ENCODE results near the gene ITPK1.

DNA sequence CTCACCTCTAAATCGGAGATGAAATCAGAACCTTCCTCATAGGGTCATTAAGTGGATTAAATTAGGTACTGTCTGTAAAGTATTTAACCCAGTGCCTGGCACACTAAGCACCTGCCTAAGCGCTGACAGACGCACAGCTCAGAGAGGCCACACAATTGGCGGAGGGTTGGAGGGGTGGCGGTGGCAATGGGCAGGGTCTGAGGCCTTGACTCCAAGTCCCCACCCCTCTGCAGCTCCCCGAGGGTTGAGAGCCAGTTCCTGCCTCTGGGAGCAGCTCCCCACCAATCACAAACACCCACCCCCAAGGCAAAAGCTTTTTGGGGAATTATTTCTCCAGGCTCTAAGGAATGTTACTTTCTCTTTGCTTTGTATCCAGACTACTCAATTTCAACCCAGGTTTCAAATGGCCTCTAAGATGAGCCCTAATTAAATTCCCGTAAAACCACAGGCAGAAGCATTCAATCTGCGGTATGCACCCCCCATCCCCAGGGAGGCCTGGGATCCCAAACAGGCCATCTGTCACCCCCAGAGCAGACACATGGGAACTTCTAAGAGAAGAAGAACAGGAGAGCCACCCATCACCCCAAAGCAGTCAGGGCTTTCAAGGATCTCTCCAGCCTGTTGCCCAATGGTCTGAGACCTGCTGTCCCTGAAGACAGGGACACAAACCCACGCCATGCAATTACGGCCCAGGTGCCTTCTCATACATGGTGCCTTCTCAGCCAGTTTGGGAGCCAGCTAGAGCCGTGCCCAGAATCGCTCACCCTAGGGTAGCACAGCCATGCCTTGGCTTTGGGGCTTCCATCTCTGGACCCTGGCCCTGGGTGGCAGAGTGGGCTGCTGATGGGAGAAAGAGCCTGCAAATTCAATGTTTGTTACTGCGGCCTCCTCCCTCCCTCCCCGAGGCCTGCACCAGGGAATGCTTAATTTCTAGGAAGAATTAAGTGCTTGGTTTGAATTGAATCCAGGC lies 126.7 kb downstream of the ITPK1 start:
- TF ChIP-seq, protein P1, sequence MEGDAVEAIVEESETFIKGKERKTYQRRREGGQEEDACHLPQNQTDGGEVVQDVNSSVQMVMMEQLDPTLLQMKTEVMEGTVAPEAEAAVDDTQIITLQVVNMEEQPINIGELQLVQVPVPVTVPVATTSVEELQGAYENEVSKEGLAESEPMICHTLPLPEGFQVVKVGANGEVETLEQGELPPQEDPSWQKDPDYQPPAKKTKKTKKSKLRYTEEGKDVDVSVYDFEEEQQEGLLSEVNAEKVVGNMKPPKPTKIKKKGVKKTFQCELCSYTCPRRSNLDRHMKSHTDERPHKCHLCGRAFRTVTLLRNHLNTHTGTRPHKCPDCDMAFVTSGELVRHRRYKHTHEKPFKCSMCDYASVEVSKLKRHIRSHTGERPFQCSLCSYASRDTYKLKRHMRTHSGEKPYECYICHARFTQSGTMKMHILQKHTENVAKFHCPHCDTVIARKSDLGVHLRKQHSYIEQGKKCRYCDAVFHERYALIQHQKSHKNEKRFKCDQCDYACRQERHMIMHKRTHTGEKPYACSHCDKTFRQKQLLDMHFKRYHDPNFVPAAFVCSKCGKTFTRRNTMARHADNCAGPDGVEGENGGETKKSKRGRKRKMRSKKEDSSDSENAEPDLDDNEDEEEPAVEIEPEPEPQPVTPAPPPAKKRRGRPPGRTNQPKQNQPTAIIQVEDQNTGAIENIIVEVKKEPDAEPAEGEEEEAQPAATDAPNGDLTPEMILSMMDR (IDR thresholded peaks at IDR 0.05; ENCODE audit: borderline replicate concordance, extremely low read depth, low read length, poor library complexity, severe bottlenecking), result no peak
- TF ChIP-seq EZH2 (IDR thresholded peaks at IDR 0.05; ENCODE audit: borderline replicate concordance, low read depth, low read length, severe bottlenecking), result no peak

Data from DND-41 (cell line).